Heart right ventricle (tissue), 16 donors: ENCODE results near the gene STPG1. TPM values are rescaled to one million over a fixed set of nuclear protein-coding genes. Genes with fewer than 3 reads are reported as not detected.

ENCODE experiments used
- ATAC-seq, 8 donors: fragments of 200-7000 bp; cut with Tn5 transposase; one replicate each; pipeline ENCODE4 v1.9.1; 2020; ENCODE audit warnings: mild to moderate bottlenecking in 8 of 8, moderate library complexity in 8 of 8, moderate number of reproducible peaks in 1 of 8
- DNase-seq, 2 donors: peaks; one replicate each; pipeline ENCODE4 v3.0.0-alpha.2; 2020
- H3K27ac ChIP-seq, 10 donors: fragments of 200-600 bp; sonication (generic) in 2 of 10; one replicate each; pipeline versions ENCODE4 v1.5.0 to v1.8.0; 2020 to 2022; ENCODE audit warnings: mild to moderate bottlenecking in 3 of 10
- H3K27me3 ChIP-seq, 7 donors: fragments of 200-600 bp; one replicate each; pipeline ENCODE4 v1.8.0; 2021 to 2022; ENCODE audit warnings: mild to moderate bottlenecking in 2 of 7
- H3K36me3 ChIP-seq, 9 donors: fragments of 200-600 bp; sonication (generic) in 1 of 9; one replicate each; pipeline versions ENCODE4 v1.5.0 to v1.8.0; 2020 to 2022; ENCODE audit warnings: mild to moderate bottlenecking in 2 of 9
- H3K4me1 ChIP-seq, 9 donors: fragments of 200-600 bp; sonication (generic) in 1 of 9; one replicate each; pipeline versions ENCODE4 v1.5.0 to v1.8.0; 2020 to 2022; ENCODE audit warnings: mild to moderate bottlenecking in 4 of 9
- H3K4me3 ChIP-seq, 10 donors: fragments of 200-600 bp; sonication (generic) in 2 of 10; one replicate each; pipeline versions ENCODE4 v1.5.0 to v1.8.0; 2020 to 2022; ENCODE audit warnings: mild to moderate bottlenecking in 7 of 10, moderate library complexity in 2 of 10
- H3K9me3 ChIP-seq, 11 donors: fragments of 200-600 bp in 10 of 11; sonication (generic) in 2 of 11; one replicate each; pipeline versions ENCODE4 v1.5.0 to v1.8.0; 2013 to 2022; ENCODE audit warnings: mild to moderate bottlenecking in 2 of 11, control low read depth in 1 of 11, moderate library complexity in 1 of 11
- WGBS, 2 donors: extraction: QIAGEN DNeasy Blood & Tissue Kit; methylation state at CpG; one replicate each; pipeline ENCODE4 v1.1.7; 2013; ENCODE audit warnings: inconsistent platforms in 1 of 2; 5-methylcytosine and 5-hydroxymethylcytosine counted together
- intact Hi-C, 10 donors: fragments of 100-400 bp; cut with DNase I; formaldehyde crosslinking; loops; one replicate each; pipeline versions ENCODE4 v1.11.1 to v1.14.2; 2022
- polyA plus RNA-seq, 2 donors: library from polyadenylated mRNA; stranded (reverse); fragments of 200-250 nt; gene quantifications; one replicate each; pipeline ENCODE4 v1.2.3, GENCODE V29; 2013
- total RNA-seq, 10 donors: library from RNA; stranded (reverse); fragmentation: NEBNext Ultra II Directional in 3 of 10; extraction: Animal tissue kit (Norgen Biotek cat#: 25700) in 3 of 10; gene quantifications; one replicate each; pipeline versions ENCODE4 v1.2.1 to v1.2.4, GENCODE V29; 2021 to 2023
- TF ChIP-seq, protein P1 (sequence below), 9 donors: fragments of 200-600 bp; sonication (generic) in 2 of 9; IDR thresholded peaks; one replicate each; pipeline versions ENCODE4 v1.5.0 to v1.8.0; 2021 to 2022; ENCODE audit warnings: antibody characterized with exemption in 9 of 9, mild to moderate bottlenecking in 5 of 9, moderate library complexity in 1 of 9
- donor health status: Arrhythmogenic right ventricular cardiomyopathy.
- donor health status: ischemic (EF 13 %, LVEDD 7.1; RV severe dilation, severe dysfunction).
- donor health status: healthy with polysubstance abuse.
- donor health status: DM: no; HTN: yes; CAD: no.
- donor health status: DM: no; HTN: no; CAD: no.
- donor health status: ischemic (EF 25% LVEDD 6.9; RV normal size, moderate dysfunction).
- donor health status: ischemic (EF 25% LVEDD 5.7; RV mildly dilated, moderate dysfunction).
- donor health status: healthy.
- donor health status: DM: yes; HTN: yes; CAD: no.
- donor health status: Ischemic cardiomyopathy.
- donor health status: ischemic (EF 35%, LVEDD 5.7; RV mildly dilated, moderate dysfunction).
- donor health status: nonischemic (EF 11% LVEDD 7.7; RV severe dilation, severe dysfunction).
- donor health status: DM: yes; HTN: yes; CAD: no.
- donor health status: PGD.
- donor health status: ischemic (EF 29% LVEDD 5.4; RV normal size, mild dysfunction).
- donor health status: nonischemic (EF 23%, LVEDD 6.1; RV moderate dilation, normal function).

Gene STPG1
- total and polyA plus RNA-seq, 12 donors, result 2.7 to 6.6 (median 4.5) TPM

DNA sequence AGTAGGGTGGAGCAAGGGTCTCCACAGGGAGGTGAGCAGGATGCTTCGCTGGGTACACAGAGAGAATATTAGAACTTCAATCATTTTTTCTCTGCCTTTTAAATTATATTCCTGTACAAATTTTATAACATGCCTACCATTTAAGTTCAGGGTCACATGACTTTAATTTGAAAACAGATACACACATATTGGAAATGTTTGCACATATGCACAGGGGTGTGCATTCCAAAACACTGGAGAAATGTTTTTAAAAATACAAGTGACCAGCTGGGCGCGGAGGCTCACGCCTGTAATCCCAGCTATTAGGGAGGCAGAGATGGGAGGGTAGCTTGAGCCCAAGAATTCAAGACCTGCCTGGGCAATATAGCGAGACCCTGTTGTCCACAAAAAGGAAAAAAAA is 41.7 kb upstream of the STPG1 start:
- ATAC-seq, result no peak
- no peak overlapping the region for H3K4me3 ChIP-seq
- intact Hi-C loops, result no loop called here
- no peaks in the 10 kb centered on the region for H3K27me3 ChIP-seq
- no peaks in the 10 kb centered on the region for H3K4me1 ChIP-seq
- peaks cover 0 to 96% (median 19%) of the 10 kb centered on the region in 9 donors for H3K36me3 ChIP-seq
- H3K9me3 ChIP-seq, result no peaks in the 10 kb centered on the region
- DNase-seq, result no peak
- TF ChIP-seq, protein P1, sequence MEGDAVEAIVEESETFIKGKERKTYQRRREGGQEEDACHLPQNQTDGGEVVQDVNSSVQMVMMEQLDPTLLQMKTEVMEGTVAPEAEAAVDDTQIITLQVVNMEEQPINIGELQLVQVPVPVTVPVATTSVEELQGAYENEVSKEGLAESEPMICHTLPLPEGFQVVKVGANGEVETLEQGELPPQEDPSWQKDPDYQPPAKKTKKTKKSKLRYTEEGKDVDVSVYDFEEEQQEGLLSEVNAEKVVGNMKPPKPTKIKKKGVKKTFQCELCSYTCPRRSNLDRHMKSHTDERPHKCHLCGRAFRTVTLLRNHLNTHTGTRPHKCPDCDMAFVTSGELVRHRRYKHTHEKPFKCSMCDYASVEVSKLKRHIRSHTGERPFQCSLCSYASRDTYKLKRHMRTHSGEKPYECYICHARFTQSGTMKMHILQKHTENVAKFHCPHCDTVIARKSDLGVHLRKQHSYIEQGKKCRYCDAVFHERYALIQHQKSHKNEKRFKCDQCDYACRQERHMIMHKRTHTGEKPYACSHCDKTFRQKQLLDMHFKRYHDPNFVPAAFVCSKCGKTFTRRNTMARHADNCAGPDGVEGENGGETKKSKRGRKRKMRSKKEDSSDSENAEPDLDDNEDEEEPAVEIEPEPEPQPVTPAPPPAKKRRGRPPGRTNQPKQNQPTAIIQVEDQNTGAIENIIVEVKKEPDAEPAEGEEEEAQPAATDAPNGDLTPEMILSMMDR (IDR thresholded peaks at IDR 0.05), result no peak
- WGBS, 2 donors, result 96 to 98% methylated on average over 5 of the region's 5 CpGs
- no peak overlapping the region for H3K27ac ChIP-seq

DNA sequence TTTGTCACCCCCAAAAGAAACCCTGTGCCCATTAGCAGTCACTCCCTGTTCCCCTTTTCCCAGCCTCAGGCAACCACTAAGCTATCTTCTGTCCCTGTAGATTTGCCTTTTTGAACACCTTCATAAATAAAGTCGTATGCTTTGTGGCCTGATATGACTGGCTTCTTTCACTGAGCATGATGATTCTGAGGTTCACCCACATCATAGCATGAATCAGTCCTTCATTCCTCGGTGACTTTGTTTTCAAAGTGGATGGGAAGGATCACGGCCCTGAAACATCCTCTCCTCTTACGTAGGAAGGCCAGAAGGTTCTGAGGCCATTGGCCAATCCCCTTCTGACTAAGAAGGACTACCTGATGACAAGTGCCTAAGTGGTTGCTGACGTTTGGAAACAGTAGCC is 41.1 kb upstream of the STPG1 start:
- 77 to 78% methylated on average over 5 of the region's 5 CpGs for WGBS, 2 donors
- H3K27me3 ChIP-seq, result no peaks in the 10 kb centered on the region
- peaks cover 0 to 95% (median 16%) of the 10 kb centered on the region in 9 donors for H3K36me3 ChIP-seq
- no peaks in the 10 kb centered on the region for H3K9me3 ChIP-seq
- H3K27ac ChIP-seq, result no peak overlapping the region
- DNase-seq (no peak), ATAC-seq (no peak)
- no peak overlapping the region for H3K4me3 ChIP-seq
- TF ChIP-seq, protein P1 (IDR thresholded peaks at IDR 0.05), result no peak
- H3K4me1 ChIP-seq, result no peaks in the 10 kb centered on the region
- intact Hi-C loops, result loop anchor here in 1 of 10 donors (5.0 kb wide), 1 partner anchor 48 kb away; the partner anchor contains the start of gene RCAN3

DNA sequence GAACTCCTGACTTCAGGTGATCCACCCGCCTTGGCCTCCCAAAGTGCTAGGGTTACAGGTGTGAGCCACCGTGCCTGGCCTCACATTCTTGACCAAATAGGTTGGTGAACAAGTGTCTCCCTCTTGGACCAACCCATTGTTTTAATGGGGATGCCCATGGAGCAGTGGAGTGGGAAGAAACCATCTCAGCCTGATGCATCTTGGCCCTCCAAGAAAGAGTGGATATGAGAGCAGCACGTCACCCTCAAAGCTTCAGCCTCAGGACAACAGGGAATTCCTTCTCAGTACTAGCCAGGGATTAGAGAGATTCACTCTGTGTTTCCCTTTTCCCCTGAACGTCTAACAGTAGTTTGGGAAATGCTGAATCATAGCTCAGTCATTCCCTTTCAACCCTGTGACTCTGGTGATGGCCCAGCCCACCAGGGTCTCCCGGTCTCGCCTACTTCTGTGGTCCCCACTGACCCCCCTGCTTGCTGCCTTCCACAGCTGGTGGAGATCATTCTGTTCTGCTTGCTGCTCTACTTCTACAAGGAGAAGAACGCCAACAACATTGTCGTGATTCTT is 39.4 kb upstream of the STPG1 start:
- ATAC-seq (no peak), DNase-seq (no peak)
- H3K36me3 ChIP-seq, result peaks cover 0 to 99% (median 13%) of the 10 kb centered on the region in 9 donors
- intact Hi-C loops, result loop anchor here in 1 of 10 donors (5.0 kb wide), 1 partner anchor 49 kb away; the partner anchor contains the start of gene RCAN3
- no peak overlapping the region for H3K4me3 ChIP-seq
- H3K4me1 ChIP-seq, result no peaks in the 10 kb centered on the region
- WGBS, 2 donors, result 90 to 91% methylated on average over 8 of the region's 8 CpGs
- no peaks in the 10 kb centered on the region for H3K9me3 ChIP-seq
- TF ChIP-seq, protein P1 (IDR thresholded peaks at IDR 0.05), result no peak
- no peaks in the 10 kb centered on the region for H3K27me3 ChIP-seq
- no peak overlapping the region for H3K27ac ChIP-seq

GRCh38 chr1:24451746-24452145 is 38.2 kb upstream of the STPG1 start:
- H3K4me3 ChIP-seq, result no peak overlapping the region
- peaks cover 0 to 94% (median 8%) of the 10 kb centered on the region in 9 donors for H3K36me3 ChIP-seq
- DNase-seq, result no peak
- 82 to 92% methylated on average over 3 of the region's 3 CpGs for WGBS, 2 donors
- no peak overlapping the region for H3K27ac ChIP-seq
- no peaks in the 10 kb centered on the region for H3K4me1 ChIP-seq
- no peaks in the 10 kb centered on the region for H3K27me3 ChIP-seq
- ATAC-seq, result no peak
- TF ChIP-seq, protein P1 (IDR thresholded peaks at IDR 0.05), result no peak
- H3K9me3 ChIP-seq, result no peaks in the 10 kb centered on the region
- intact Hi-C loops, result loop anchor here in 1 of 10 donors (5.0 kb wide), 1 partner anchor 51 kb away; the partner anchor contains the start of gene RCAN3
